Kidney (tissue), 14 donors: ENCODE results near the gene DIPK1B. TPM values are rescaled to one million over a fixed set of nuclear protein-coding genes. Genes with fewer than 3 reads are reported as not detected.
A peak's percentile ranks its signal among the peaks of the same experiment; 100 is the strongest.

Experiments
- DNase-seq, 5 donors: peaks; one replicate each; pipeline ENCODE4 v3.0.0-alpha.2; 2013 to 2020
- FAIRE-seq: peaks from 2 replicates; lab custom pipeline; 2012; peaks lifted over from hg19 to GRCh38; lab: Jason Lieb, UNC
- H3K27ac ChIP-seq, 2 donors: one replicate each; pipeline ENCODE4 v1.7.0; 2013; ENCODE audit warnings: low read depth in 2 of 2, low read length in 2 of 2, inconsistent platforms in 1 of 2
- H3K27me3 ChIP-seq: one replicate; pipeline ENCODE4 v1.7.1; 2013; ENCODE audit warnings: low read length, inconsistent platforms; ENCODE audit not compliant: control insufficient read depth, insufficient read depth
- H3K36me3 ChIP-seq, 3 donors: one replicate each; pipeline versions ENCODE4 v1.7.0 to v1.7.1; 2013; ENCODE audit warnings: low read length in 3 of 3, control low read depth in 1 of 3, inconsistent platforms in 1 of 3; ENCODE audit not compliant: insufficient read depth in 3 of 3, control insufficient read depth in 2 of 3
- H3K4me1 ChIP-seq, 3 donors: one replicate each; pipeline versions ENCODE4 v1.7.0 to v1.7.1; 2013; ENCODE audit warnings: low read length in 3 of 3, inconsistent platforms in 1 of 3, low read depth in 1 of 3; ENCODE audit not compliant: control insufficient read depth in 2 of 3, insufficient read depth in 2 of 3
- H3K4me3 ChIP-seq, 3 donors: one replicate each; pipeline versions ENCODE4 v1.7.0 to v1.8.1; 2013; ENCODE audit warnings: low read length in 3 of 3, control low read depth in 1 of 3, inconsistent platforms in 1 of 3
- H3K9ac ChIP-seq, 3 donors: one replicate each; pipeline versions ENCODE4 v1.7.0 to v1.7.1; 2013; ENCODE audit warnings: low read length in 3 of 3, control low read depth in 1 of 3, inconsistent platforms in 1 of 3
- H3K9me3 ChIP-seq, 3 donors: one replicate each; pipeline versions ENCODE4 v1.7.0 to v1.7.1; 2013; ENCODE audit warnings: low read length in 3 of 3, control low read depth in 1 of 3, inconsistent platforms in 1 of 3; ENCODE audit not compliant: control insufficient read depth in 2 of 3, insufficient read depth in 1 of 3
- intact Hi-C: fragments of 100-400 bp; cut with DNase I; formaldehyde crosslinking; loops from one replicate; pipeline ENCODE4 v1.11.1; 2022
- polyA plus RNA-seq: library from polyadenylated mRNA; stranded (reverse); fragments of 350-450 nt; fragmentation: Illumina TruSeq; extraction: RNeasy Lipid Tissue Mini Kit (QIAGEN cat#74804); gene quantifications from one replicate; pipeline ENCODE4 v1.2.3, GENCODE V29; 2014; ENCODE audit warnings: low read depth, low replicate concordance; ENCODE audit not compliant: insufficient read depth
- total RNA-seq: library from RNA; stranded (reverse); fragmentation: NEBNext Ultra II Directional; extraction: Animal tissue kit (Norgen Biotek cat#: 25700); gene quantifications from one replicate; pipeline ENCODE4 v1.2.1, GENCODE V29; 2021
- TF ChIP-seq, protein P1 (sequence below): IDR thresholded peaks from 3 replicates; pipeline ENCODE4 v1.5.1; 2012; ENCODE audit warnings: mild to moderate bottlenecking, moderate library complexity, borderline replicate concordance; ENCODE audit not compliant: insufficient read depth; ENCODE audit errors: extremely low read depth
- donor health status: control.
- donor health status: control.
- donor health status: control.
- donor health status: control.
- donor health status: control.
- donor health status: DM: yes; HTN: yes; CAD: no.
- donor health status: Normal renal cell carcinoma (clear cell type).

DIPK1B gene
- total and polyA plus RNA-seq, 2 donors from 2014 or later = 7.5 to 22.6 TPM

DNA sequence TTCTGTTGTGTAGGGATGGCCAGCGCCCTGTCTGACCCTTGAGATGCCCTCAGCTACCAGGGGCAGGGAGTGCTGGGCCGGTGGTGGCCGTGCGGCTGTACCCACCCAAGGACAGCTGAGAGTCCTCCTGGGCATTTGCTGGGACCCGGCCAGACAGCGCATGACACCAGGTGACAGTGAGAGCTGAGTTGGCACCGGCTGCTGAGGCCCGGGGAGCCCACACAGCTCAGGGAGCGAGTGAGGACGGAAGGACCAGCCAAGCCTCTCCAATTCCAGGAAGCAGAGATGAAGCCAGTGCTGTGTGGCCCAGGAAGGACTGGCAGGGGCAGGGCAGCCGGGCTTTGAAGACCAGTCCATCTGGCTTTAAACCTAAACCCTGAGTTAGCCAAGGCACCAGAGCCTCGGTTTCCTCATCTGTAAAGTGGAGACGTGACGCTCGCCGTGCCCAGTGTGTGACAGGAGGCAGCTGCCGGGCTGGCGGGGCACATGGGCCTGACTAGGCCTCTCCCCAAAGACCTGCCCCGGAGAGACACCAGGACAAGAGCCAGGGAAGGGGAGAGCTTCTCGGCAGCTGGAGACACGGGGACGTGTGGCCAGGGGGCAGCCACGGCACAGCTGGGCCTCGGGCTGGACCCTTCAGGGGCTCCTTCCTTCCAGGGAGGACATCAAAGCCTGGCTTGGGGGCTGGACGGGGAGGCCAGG lies 22.1 kb upstream of the DIPK1B start:
- FAIRE-seq = no peak
- Histone ChIP-seq H3K9me3 (no peaks in the 10 kb centered on the region), H3K27ac (peak overlapping the region; percentile 41 to 76), H3K4me3 (no peak overlapping the region), H3K4me1 (peaks cover 0 to 44% (median 3%) of the 10 kb centered on the region in 3 donors), H3K27me3 (no peaks in the 10 kb centered on the region), H3K36me3 (no peaks in the 10 kb centered on the region), H3K9ac (peak overlapping the region in 1 of 3 donors; percentile 34)
- DNase-seq = peak in 3 of 5 donors; percentile 1 to 77 (median 46)
- intact Hi-C loops = no loop called here
- TF ChIP-seq, protein P1, sequence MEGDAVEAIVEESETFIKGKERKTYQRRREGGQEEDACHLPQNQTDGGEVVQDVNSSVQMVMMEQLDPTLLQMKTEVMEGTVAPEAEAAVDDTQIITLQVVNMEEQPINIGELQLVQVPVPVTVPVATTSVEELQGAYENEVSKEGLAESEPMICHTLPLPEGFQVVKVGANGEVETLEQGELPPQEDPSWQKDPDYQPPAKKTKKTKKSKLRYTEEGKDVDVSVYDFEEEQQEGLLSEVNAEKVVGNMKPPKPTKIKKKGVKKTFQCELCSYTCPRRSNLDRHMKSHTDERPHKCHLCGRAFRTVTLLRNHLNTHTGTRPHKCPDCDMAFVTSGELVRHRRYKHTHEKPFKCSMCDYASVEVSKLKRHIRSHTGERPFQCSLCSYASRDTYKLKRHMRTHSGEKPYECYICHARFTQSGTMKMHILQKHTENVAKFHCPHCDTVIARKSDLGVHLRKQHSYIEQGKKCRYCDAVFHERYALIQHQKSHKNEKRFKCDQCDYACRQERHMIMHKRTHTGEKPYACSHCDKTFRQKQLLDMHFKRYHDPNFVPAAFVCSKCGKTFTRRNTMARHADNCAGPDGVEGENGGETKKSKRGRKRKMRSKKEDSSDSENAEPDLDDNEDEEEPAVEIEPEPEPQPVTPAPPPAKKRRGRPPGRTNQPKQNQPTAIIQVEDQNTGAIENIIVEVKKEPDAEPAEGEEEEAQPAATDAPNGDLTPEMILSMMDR = no peak

GRCh38 chr9:136690806-136691261 lies 21.5 kb upstream of the DIPK1B start:
- TF ChIP-seq, protein P1 = no peak
- Histone ChIP-seq H3K4me1 (peaks cover 0 to 42% (median 8%) of the 10 kb centered on the region in 3 donors), H3K9ac (peak overlapping the region in 1 of 3 donors; percentile 34), H3K27ac (peak overlapping the region; percentile 41 to 76), H3K27me3 (no peaks in the 10 kb centered on the region), H3K9me3 (no peaks in the 10 kb centered on the region), H3K4me3 (no peak overlapping the region), H3K36me3 (no peaks in the 10 kb centered on the region)
- FAIRE-seq = no peak
- peak in 3 of 5 donors; percentile 23 to 92 (median 51) for DNase-seq
- intact Hi-C loops = no loop called here

DNA sequence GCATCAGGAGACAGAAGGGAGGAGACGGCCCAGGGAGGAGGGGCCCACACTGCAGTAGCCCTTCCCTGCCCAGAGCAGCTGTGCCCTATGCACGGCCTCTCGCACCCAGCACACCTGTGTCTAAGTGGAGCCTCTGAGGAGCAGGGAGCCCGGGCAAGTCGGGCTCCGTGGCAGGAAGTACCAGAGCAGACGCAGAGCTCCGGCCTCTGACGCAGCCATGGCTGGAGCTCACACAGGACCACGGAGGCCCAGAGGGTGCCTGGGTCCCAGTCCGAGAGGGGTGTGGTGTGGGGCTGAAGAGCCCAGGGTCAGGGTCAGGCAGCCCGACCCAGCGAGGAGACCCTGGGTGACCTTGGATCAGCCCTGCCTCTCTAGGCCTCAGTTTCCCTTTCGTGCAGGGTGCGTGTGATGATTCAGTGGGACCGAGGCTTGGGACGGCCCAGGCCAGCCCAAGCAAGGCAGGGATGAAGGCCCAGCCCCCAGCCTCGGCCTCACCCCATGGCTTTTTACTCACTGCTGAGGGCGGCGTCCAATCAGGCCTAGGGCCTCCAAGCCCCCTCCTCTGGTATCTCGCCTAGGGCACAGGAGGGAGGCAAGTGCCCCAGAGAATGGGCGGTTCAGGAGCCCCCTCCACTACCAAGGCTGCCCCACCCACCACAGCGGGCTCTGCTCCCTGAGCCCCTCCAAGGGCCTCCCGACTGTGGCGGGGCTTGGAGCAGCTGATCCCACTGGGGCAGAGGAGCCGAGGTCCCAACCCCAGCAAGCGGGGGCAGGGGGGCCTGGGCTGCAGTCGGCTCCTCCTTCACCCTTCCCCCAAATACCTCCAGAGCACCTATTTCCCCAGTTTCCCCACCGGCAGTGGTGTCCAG lies 20.8 kb upstream of the DIPK1B start:
- TF ChIP-seq, protein P1 = no peak
- peaks cover 0 to 45% (median 14%) of the 10 kb centered on the region in 3 donors for H3K4me1 ChIP-seq
- DNase-seq = peak in 3 of 5 donors; percentile 5 to 79 (median 58)
- no peaks in the 10 kb centered on the region for H3K27me3 ChIP-seq
- peak overlapping the region; percentile 3 to 76 for H3K27ac ChIP-seq
- intact Hi-C loops = no loop called here
- FAIRE-seq = no peak
- no peak overlapping the region for H3K4me3 ChIP-seq
- H3K36me3 ChIP-seq = no peaks in the 10 kb centered on the region
- no peaks in the 10 kb centered on the region for H3K9me3 ChIP-seq
- H3K9ac ChIP-seq = no peak overlapping the region
